Suprapubic skin (tissue), 4 donors: ENCODE data around the gene PRKRIP1.

Source experiments
- CTCF ChIP-seq, 2 donors: fragments of 200-600 bp in 1 of 2; fragments of 450-650 bp in 1 of 2; sonication (generic) in 1 of 2; IDR thresholded peaks; one replicate each; pipeline ENCODE4 v1.5.1; 2016 to 2019; ENCODE audit warnings: antibody characterized with exemption in 2 of 2, mild to moderate bottlenecking in 1 of 2, moderate library complexity in 1 of 2
- POLR2A ChIP-seq, 2 donors: fragments of 450-650 bp; IDR thresholded peaks; one replicate each; pipeline ENCODE4 v1.6.1; 2017; ENCODE audit warnings: antibody characterized with exemption in 2 of 2, mild to moderate bottlenecking in 2 of 2, moderate library complexity in 2 of 2
- POLR2AphosphoS5 ChIP-seq, 3 donors: sonication (generic); formaldehyde crosslinking; IDR thresholded peaks; one replicate each; pipeline ENCODE4 v1.6.1; 2017; ENCODE audit warnings: antibody characterized with exemption in 3 of 3

GRCh38 chr7:102427019-102427405 lies 30.8 kb downstream of the PRKRIP1 start:
- no peak for TF ChIP-seq CTCF (IDR thresholded peaks at IDR 0.05)
- no peak for TF ChIP-seq POLR2AphosphoS5 (IDR thresholded peaks at IDR 0.05)
- no peak for TF ChIP-seq POLR2A (IDR thresholded peaks at IDR 0.05)
